Kidney (tissue), 14 donors: ENCODE measurements around the gene CXCL6. TPM values are rescaled to one million over a fixed set of nuclear protein-coding genes. Genes with fewer than 3 reads are reported as not detected.

Experiments
- DNase-seq, 5 donors: peaks; one replicate each; pipeline ENCODE4 v3.0.0-alpha.2; 2013 to 2020
- FAIRE-seq: peaks from 2 replicates; lab custom pipeline; 2012; peaks lifted over from hg19 to GRCh38; lab: Jason Lieb, UNC
- H3K27ac ChIP-seq, 2 donors: one replicate each; pipeline ENCODE4 v1.7.0; 2013; ENCODE audit warnings: low read depth in 2 of 2, low read length in 2 of 2, inconsistent platforms in 1 of 2
- H3K27me3 ChIP-seq: one replicate; pipeline ENCODE4 v1.7.1; 2013; ENCODE audit warnings: low read length, inconsistent platforms; ENCODE audit not compliant: control insufficient read depth, insufficient read depth
- H3K36me3 ChIP-seq, 3 donors: one replicate each; pipeline versions ENCODE4 v1.7.0 to v1.7.1; 2013; ENCODE audit warnings: low read length in 3 of 3, control low read depth in 1 of 3, inconsistent platforms in 1 of 3; ENCODE audit not compliant: insufficient read depth in 3 of 3, control insufficient read depth in 2 of 3
- H3K4me1 ChIP-seq, 3 donors: one replicate each; pipeline versions ENCODE4 v1.7.0 to v1.7.1; 2013; ENCODE audit warnings: low read length in 3 of 3, inconsistent platforms in 1 of 3, low read depth in 1 of 3; ENCODE audit not compliant: control insufficient read depth in 2 of 3, insufficient read depth in 2 of 3
- H3K4me3 ChIP-seq, 3 donors: one replicate each; pipeline versions ENCODE4 v1.7.0 to v1.8.1; 2013; ENCODE audit warnings: low read length in 3 of 3, control low read depth in 1 of 3, inconsistent platforms in 1 of 3
- H3K9ac ChIP-seq, 3 donors: one replicate each; pipeline versions ENCODE4 v1.7.0 to v1.7.1; 2013; ENCODE audit warnings: low read length in 3 of 3, control low read depth in 1 of 3, inconsistent platforms in 1 of 3
- H3K9me3 ChIP-seq, 3 donors: one replicate each; pipeline versions ENCODE4 v1.7.0 to v1.7.1; 2013; ENCODE audit warnings: low read length in 3 of 3, control low read depth in 1 of 3, inconsistent platforms in 1 of 3; ENCODE audit not compliant: control insufficient read depth in 2 of 3, insufficient read depth in 1 of 3
- CTCF ChIP-seq: IDR thresholded peaks from 3 replicates; pipeline ENCODE4 v1.5.1; 2012; ENCODE audit warnings: mild to moderate bottlenecking, moderate library complexity, borderline replicate concordance; ENCODE audit not compliant: insufficient read depth; ENCODE audit errors: extremely low read depth
- intact Hi-C: fragments of 100-400 bp; cut with DNase I; formaldehyde crosslinking; loops from one replicate; pipeline ENCODE4 v1.11.1; 2022
- polyA plus RNA-seq: library from polyadenylated mRNA; stranded (reverse); fragments of 350-450 nt; fragmentation: Illumina TruSeq; extraction: RNeasy Lipid Tissue Mini Kit (QIAGEN cat#74804); gene quantifications from one replicate; pipeline ENCODE4 v1.2.3, GENCODE V29; 2014; ENCODE audit warnings: low read depth, low replicate concordance; ENCODE audit not compliant: insufficient read depth
- total RNA-seq: library from RNA; stranded (reverse); fragmentation: NEBNext Ultra II Directional; extraction: Animal tissue kit (Norgen Biotek cat#: 25700); gene quantifications from one replicate; pipeline ENCODE4 v1.2.1, GENCODE V29; 2021
- donor health status: control.
- donor health status: control.
- donor health status: control.
- donor health status: control.
- donor health status: control.
- donor health status: DM: yes; HTN: yes; CAD: no.
- donor health status: Normal renal cell carcinoma (clear cell type).

Gene CXCL6
- total and polyA plus RNA-seq, 2 donors from 2014 or later = 1.1 to 8.2 TPM

GRCh38 chr4:73822812-73823504 lies 13.5 kb upstream of the CXCL6 start:
- Histone ChIP-seq H3K9me3 (no peaks in the 10 kb centered on the region), H3K4me3 (no peak overlapping the region), H3K4me1 (no peaks in the 10 kb centered on the region), H3K27ac (no peak overlapping the region), H3K36me3 (no peaks in the 10 kb centered on the region), H3K27me3 (no peaks in the 10 kb centered on the region), H3K9ac (no peak overlapping the region)
- TF ChIP-seq CTCF = no peak
- DNase-seq (no peak), FAIRE-seq (no peak)
- intact Hi-C loops = no loop called here

DNA sequence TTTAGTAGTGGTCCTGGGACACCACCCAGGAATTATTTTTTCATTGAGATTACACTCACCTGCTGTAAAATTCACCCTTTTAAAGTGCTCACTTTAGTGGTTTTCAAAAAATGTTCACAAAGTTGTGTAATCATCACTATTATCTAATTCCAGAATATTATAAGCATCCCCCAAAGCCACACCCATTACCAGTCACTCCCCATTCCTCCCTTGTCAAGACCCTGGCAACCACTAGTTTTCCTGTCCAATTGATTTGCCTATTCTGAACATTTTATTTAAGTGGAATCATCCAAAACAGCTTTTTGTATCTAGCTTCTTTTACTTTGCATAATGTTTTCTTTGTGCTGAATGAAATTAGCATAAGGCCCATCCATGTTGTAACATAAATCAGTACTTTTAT lies 12.7 kb upstream of the CXCL6 start:
- intact Hi-C loops = no loop called here
- Histone ChIP-seq H3K27me3 (no peaks in the 10 kb centered on the region), H3K9me3 (no peaks in the 10 kb centered on the region), H3K9ac (no peak overlapping the region), H3K36me3 (no peaks in the 10 kb centered on the region), H3K27ac (no peak overlapping the region), H3K4me3 (no peak overlapping the region), H3K4me1 (no peaks in the 10 kb centered on the region)
- FAIRE-seq (no peak), DNase-seq (no peak)
- TF ChIP-seq CTCF = no peak

DNA sequence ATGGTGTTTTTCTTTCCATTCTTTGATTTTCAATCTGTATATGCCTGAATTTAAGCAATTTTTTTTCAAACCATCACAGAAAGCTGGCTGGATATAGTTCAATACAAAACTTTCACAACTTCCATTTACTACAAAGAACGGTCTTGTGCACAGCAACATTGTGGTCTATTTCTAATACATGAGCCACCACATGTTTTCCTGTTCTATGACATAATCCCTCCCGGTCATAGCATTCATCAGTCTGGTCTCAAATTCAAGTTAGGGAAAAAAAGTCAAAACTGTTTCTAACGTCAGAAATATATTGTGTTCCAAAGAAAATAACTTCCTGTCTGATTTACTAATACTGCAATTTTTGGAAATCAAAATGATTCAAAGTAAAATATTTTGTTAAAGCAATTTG lies 7.5 kb upstream of the CXCL6 start:
- no peaks in the 10 kb centered on the region for H3K4me1 ChIP-seq
- no peak overlapping the region for H3K9ac ChIP-seq
- no peaks in the 10 kb centered on the region for H3K36me3 ChIP-seq
- H3K27me3 ChIP-seq = no peaks in the 10 kb centered on the region
- H3K9me3 ChIP-seq = no peaks in the 10 kb centered on the region
- DNase-seq (no peak), FAIRE-seq (no peak)
- no peak overlapping the region for H3K4me3 ChIP-seq
- intact Hi-C loops = no loop called here
- no peak overlapping the region for H3K27ac ChIP-seq
- TF ChIP-seq CTCF = no peak

- TF ChIP-seq CTCF = no peak
- DNase-seq (no peak), FAIRE-seq (no peak)
- no peaks in the 10 kb centered on the region for H3K9me3 ChIP-seq
- no peak overlapping the region for H3K9ac ChIP-seq
- no peak overlapping the region for H3K4me3 ChIP-seq
- intact Hi-C loops = no loop called here
- H3K4me1 ChIP-seq = no peaks in the 10 kb centered on the region
- H3K36me3 ChIP-seq = no peaks in the 10 kb centered on the region
- no peak overlapping the region for H3K27ac ChIP-seq
- no peaks in the 10 kb centered on the region for H3K27me3 ChIP-seq
These were observed 4.9 kb upstream of the CXCL6 start for GRCh38 chr4:73831569-73831968.
